HepG2 (cell line): Measurements from ENCODE around the gene ATP11A. TPM values are rescaled to one million over a fixed set of nuclear protein-coding genes. Genes with fewer than 3 reads are reported as not detected.
A peak's percentile ranks its signal among the peaks of the same experiment; 100 is the strongest.

Experiments used
- GMEB2 ChIP-seq: IDR thresholded peaks from 2 replicates; pipeline ENCODE4 v1.6.1; 2016; ENCODE audit warnings: missing biosample characterization, missing genetic modification reagents, low read depth
- GTF2F1 ChIP-seq: fragments of 150-350 bp; IDR thresholded peaks from 2 replicates; pipeline ENCODE4 v1.6.1; 2014; ENCODE audit warnings: low read length
- JUN ChIP-seq: sonication (generic); formaldehyde crosslinking; IDR thresholded peaks from 2 replicates; pipeline ENCODE4 v1.4.0; 2020; ENCODE audit warnings: mild to moderate bottlenecking, missing genetic modification reagents
- MNT ChIP-seq: fragments of 450-650 bp; IDR thresholded peaks from 2 replicates; pipeline ENCODE4 v1.6.1; 2016
- MTERF4 ChIP-seq: sonication (generic); formaldehyde crosslinking; IDR thresholded peaks from 2 replicates; pipeline ENCODE4 v1.8.0; 2023; ENCODE audit warnings: mild to moderate bottlenecking, missing genetic modification reagents
- MZF1 ChIP-seq: sonication (generic); formaldehyde crosslinking; IDR thresholded peaks from 2 replicates; pipeline ENCODE4 v1.8.1; 2023; ENCODE audit warnings: mild to moderate bottlenecking, missing genetic modification reagents, borderline replicate concordance
- NFE2 ChIP-seq: sonication (generic); formaldehyde crosslinking; IDR thresholded peaks from 2 replicates; pipeline ENCODE4 v1.4.0; 2020; ENCODE audit warnings: missing genetic modification reagents
- NFE2L2 ChIP-seq: fragments of 150-350 bp; IDR thresholded peaks from 2 replicates; pipeline ENCODE4 v1.6.1; 2014; ENCODE audit warnings: low read length
- PAXIP1 ChIP-seq: sonication (generic); formaldehyde crosslinking; conservative IDR thresholded peaks from 2 replicates; pipeline ENCODE4 v1.4.0; 2020; ENCODE audit warnings: mild to moderate bottlenecking, missing genetic modification reagents, moderate library complexity
- SNAI1 ChIP-seq: sonication (generic); formaldehyde crosslinking; IDR thresholded peaks from 2 replicates; pipeline ENCODE4 v1.5.0; 2020; ENCODE audit warnings: mild to moderate bottlenecking, missing genetic modification reagents, borderline replicate concordance
- ZBTB46 ChIP-seq: sonication (generic); formaldehyde crosslinking; IDR thresholded peaks from 2 replicates; pipeline ENCODE4 v1.4.0; 2020; ENCODE audit warnings: mild to moderate bottlenecking, missing genetic modification reagents, borderline replicate concordance
- ZNF280B ChIP-seq: sonication (generic); formaldehyde crosslinking; IDR thresholded peaks from 2 replicates; pipeline ENCODE4 v1.5.0; 2020; ENCODE audit warnings: missing genetic modification reagents, mild to moderate bottlenecking, borderline replicate concordance
- ZNF496 ChIP-seq: sonication (generic); formaldehyde crosslinking; IDR thresholded peaks from 2 replicates; pipeline ENCODE4 v1.8.1; 2023; ENCODE audit warnings: mild to moderate bottlenecking, moderate library complexity, missing genetic modification reagents; ENCODE audit not compliant: insufficient replicate concordance
- ZNF546 ChIP-seq: sonication (generic); formaldehyde crosslinking; conservative IDR thresholded peaks from 2 replicates; pipeline ENCODE4 v1.8.1; 2023; ENCODE audit warnings: mild to moderate bottlenecking, missing genetic modification reagents
- ZNF547 ChIP-seq: sonication (generic); formaldehyde crosslinking; IDR thresholded peaks from 2 replicates; pipeline ENCODE4 v1.5.1; 2020; ENCODE audit warnings: mild to moderate bottlenecking, missing genetic modification reagents
- ZNF580 ChIP-seq: IDR thresholded peaks from 2 replicates; pipeline ENCODE4 v1.6.1; 2016; ENCODE audit warnings: low read depth, borderline replicate concordance
- ZNF788 ChIP-seq: sonication (generic); formaldehyde crosslinking; IDR thresholded peaks from 2 replicates; pipeline ENCODE4 v1.5.0; 2020; ENCODE audit warnings: mild to moderate bottlenecking, missing genetic modification reagents, borderline replicate concordance
- polyA plus RNA-seq, 8 experiments: library from polyadenylated mRNA; depleted of rRNA in 3 of 8; stranded (reverse) in 7 of 8; unstranded in 1 of 8; fragments of >200 nt; fragmentation: Illumina TruSeq in 4 of 8; extraction: Trizol in 4 of 8; gene quantifications; 2 replicates each; pipeline versions ENCODE4 v1.2.1 to v1.2.3, GENCODE V29; 2011 to 2016; ENCODE audit warnings: low read depth in 4 of 8, missing spikeins in 1 of 8, mixed read lengths in 1 of 8; ENCODE audit not compliant: insufficient read depth in 1 of 8
- total RNA-seq, 5 experiments: library from RNA; depleted of rRNA; stranded (reverse); fragments of >200 nt; fragmentation: Illumina TruSeq; extraction: Trizol; gene quantifications; 2 replicates each; pipeline ENCODE4 v1.2.3, GENCODE V29; 2016; ENCODE audit warnings: low read depth in 1 of 5

The ATP11A gene
- total and polyA plus RNA-seq, 2 of the 13 experiments (the other 11 are each of a cell fraction or from before 2014, with no cell fraction given) = 18.4 to 20.1 TPM

- TF ChIP-seq MZF1 (no peak), ZBTB46 (CRISPR knock-in tag) (no peak), NFE2 (no peak), ZNF580 (peak; percentile 63; the same call in 1 of the 2 replicates), MTERF4 (CRISPR knock-in tag) (no peak), ZNF547 (CRISPR knock-in tag) (peak; percentile 28; the same call in 1 of the 2 replicates), JUN (CRISPR knock-in tag) (no peak), SNAI1 (CRISPR knock-in tag) (no peak), GMEB2 (no peak), ZNF788 (CRISPR knock-in tag) (peak; percentile 24; the same call in 1 of the 2 replicates), MNT (no peak), NFE2L2 (no peak), ZNF496 (CRISPR knock-in tag) (no peak), PAXIP1 (CRISPR knock-in tag) (peak; percentile 83), ZNF546 (CRISPR knock-in tag) (no peak), GTF2F1 (no peak), ZNF280B (CRISPR knock-in tag) (no peak)
These were observed 216.3 kb downstream of the ATP11A start (continued) for GRCh38 chr13:112905990-112906641.
